Thoracic aorta (tissue), 2 donors: Measurements from ENCODE around the gene GLOD5. TPM values are rescaled to one million over a fixed set of nuclear protein-coding genes. Genes with fewer than 3 reads are reported as not detected.

Experiments used
- ATAC-seq: fragments of 150-250 bp; one replicate; pipeline ENCODE4 v1.8.0; 2017; ENCODE audit warnings: low read depth; ENCODE audit not compliant: insufficient number of reproducible peaks, low FRiP score
- DNase-seq: peaks from one replicate; pipeline ENCODE4 v3.0.0-alpha.2; 2020; ENCODE audit warnings: low spot score
- H3K27ac ChIP-seq, 2 donors: fragments of 200-600 bp; sonication (generic); 1 replicate in 1 of 2; 2 replicates in 1 of 2; pipeline ENCODE4 v1.5.1; 2016; ENCODE audit warnings: mild to moderate bottlenecking in 2 of 2, moderate library complexity in 2 of 2
- H3K27me3 ChIP-seq: fragments of 200-600 bp; sonication (generic); replicated peaks from 2 replicates; pipeline ENCODE4 v1.6.0; 2016; ENCODE audit warnings: mild to moderate bottlenecking; ENCODE audit not compliant: insufficient read depth
- H3K36me3 ChIP-seq: fragments of 200-600 bp; sonication (generic); one replicate; pipeline ENCODE4 v1.5.1; 2016
- H3K4me1 ChIP-seq, 2 donors: fragments of 200-600 bp; sonication (generic); 1 replicate in 1 of 2; 2 replicates in 1 of 2; pipeline versions ENCODE4 v1.5.1 to v1.6.0; 2016; ENCODE audit warnings: low read depth in 2 of 2, mild to moderate bottlenecking in 1 of 2; ENCODE audit not compliant: control insufficient read depth in 1 of 2
- H3K4me3 ChIP-seq: fragments of 200-600 bp; sonication (generic); 2 replicates; pipeline ENCODE4 v1.5.1; 2016; ENCODE audit warnings: mild to moderate bottlenecking
- H3K9me3 ChIP-seq: fragments of 200-600 bp; sonication (generic); 2 replicates; pipeline ENCODE4 v1.5.1; 2016
- CTCF ChIP-seq: fragments of 200-600 bp; sonication (generic); IDR thresholded peaks from one replicate; pipeline ENCODE4 v1.5.1; 2019; ENCODE audit warnings: antibody characterized with exemption
- total RNA-seq, 2 donors: library from RNA; depleted of rRNA; stranded (reverse); fragments of >200 nt; gene quantifications; one replicate each; pipeline versions ENCODE4 v1.1.0 to v1.2.3, GENCODE V29; 2016

Gene GLOD5
- total RNA-seq, 2 donors from 2014 or later = not detected

GRCh38 chrX:48806081-48806480, 44.5 kb downstream of the GLOD5 start:
- Histone ChIP-seq H3K27ac (no peak overlapping the region), H3K4me3 (no peak overlapping the region), H3K27me3 (no peaks in the 10 kb centered on the region), H3K36me3 (no peaks in the 10 kb centered on the region), H3K9me3 (no peaks in the 10 kb centered on the region), H3K4me1 (no peaks in the 10 kb centered on the region)
- ATAC-seq (no peak), DNase-seq (no peak)
- no peak for TF ChIP-seq CTCF

- peaks cover 7% of the 10 kb centered on the region for H3K36me3 ChIP-seq
- DNase-seq = no peak
- H3K27me3 ChIP-seq = no peaks in the 10 kb centered on the region
- no peak overlapping the region for H3K27ac ChIP-seq
- ATAC-seq = no peak
- H3K9me3 ChIP-seq = no peaks in the 10 kb centered on the region
- no peak for TF ChIP-seq CTCF
- no peak overlapping the region for H3K4me3 ChIP-seq
- H3K4me1 ChIP-seq = no peaks in the 10 kb centered on the region
These were observed 52.1 kb downstream of the GLOD5 start for GRCh38 chrX:48813644-48814043.

GRCh38 chrX:48814722-48815121, 53.2 kb downstream of the GLOD5 start:
- Histone ChIP-seq H3K4me3 (no peak overlapping the region), H3K36me3 (peaks cover 7% of the 10 kb centered on the region), H3K9me3 (no peaks in the 10 kb centered on the region), H3K4me1 (no peaks in the 10 kb centered on the region), H3K27me3 (no peaks in the 10 kb centered on the region), H3K27ac (no peak overlapping the region)
- DNase-seq = no peak
- no peak for TF ChIP-seq CTCF
- ATAC-seq = no peak

- TF ChIP-seq CTCF = no peak
- ATAC-seq (no peak), DNase-seq (no peak)
- Histone ChIP-seq H3K27me3 (no peaks in the 10 kb centered on the region), H3K4me3 (no peak overlapping the region), H3K27ac (no peak overlapping the region), H3K4me1 (no peaks in the 10 kb centered on the region), H3K36me3 (peaks cover 7% of the 10 kb centered on the region), H3K9me3 (no peaks in the 10 kb centered on the region)
These were observed 53.7 kb downstream of the GLOD5 start for GRCh38 chrX:48815266-48815665.

- Histone ChIP-seq H3K27ac (no peak overlapping the region), H3K4me3 (no peak overlapping the region), H3K9me3 (no peaks in the 10 kb centered on the region), H3K36me3 (peaks cover 7% of the 10 kb centered on the region), H3K4me1 (no peaks in the 10 kb centered on the region), H3K27me3 (no peaks in the 10 kb centered on the region)
- no peak for DNase-seq
- ATAC-seq = no peak
- no peak for TF ChIP-seq CTCF
These were observed 54.7 kb downstream of the GLOD5 start for GRCh38 chrX:48816014-48816810.
